Measurements from ENCODE around the gene ZBTB38.

GRCh38 chr3:141320399-141321108, 47.8 kb upstream of the ZBTB38 start:
- TF ChIP-seq CTCF (IDR thresholded peaks at IDR 0.05; ENCODE audit: borderline replicate concordance, extremely low read depth, low read length, poor library complexity, severe bottlenecking) (no peak), EZH2 (IDR thresholded peaks at IDR 0.05; ENCODE audit: borderline replicate concordance, low read depth, low read length, severe bottlenecking) (no peak)
